Smooth muscle cell (in vitro differentiated cells): ENCODE data around the gene MORN1. TPM values are rescaled to one million over a fixed set of nuclear protein-coding genes. Genes with fewer than 3 reads are reported as not detected.

Experiments used
- DNase-seq: peaks from one replicate; lab custom pipeline; 2025; ENCODE audit not compliant: unreplicated experiment; lab: John Stamatoyannopoulos, UW
- H2AFZ ChIP-seq: fragments of 200-600 bp; sonication (generic); 2 replicates; pipeline ENCODE4 v1.6.0; 2016; ENCODE audit warnings: antibody characterized with exemption, low read depth, mild to moderate bottlenecking
- H3F3A ChIP-seq: fragments of 200-600 bp; sonication (generic); 2 replicates; pipeline ENCODE4 v1.6.0; 2017; ENCODE audit warnings: antibody characterized with exemption, low read depth
- H3K27ac ChIP-seq: fragments of 200-600 bp; sonication (generic); 2 replicates; pipeline ENCODE4 v1.5.1; 2016; ENCODE audit warnings: low read depth, mild to moderate bottlenecking
- H3K27me3 ChIP-seq: fragments of 200-600 bp; sonication (generic); 2 replicates; pipeline ENCODE4 v1.6.1; 2016; ENCODE audit warnings: low read depth, mild to moderate bottlenecking
- H3K36me3 ChIP-seq: fragments of 200-600 bp; sonication (generic); 2 replicates; pipeline ENCODE4 v1.5.1; 2016; ENCODE audit warnings: low read depth
- H3K4me1 ChIP-seq: fragments of 200-600 bp; sonication (generic); 2 replicates; pipeline ENCODE4 v1.5.1; 2016; ENCODE audit warnings: low read depth
- H3K4me2 ChIP-seq: fragments of 200-600 bp; sonication (generic); 2 replicates; pipeline ENCODE4 v1.6.0; 2016; ENCODE audit warnings: mild to moderate bottlenecking
- H3K4me3 ChIP-seq: fragments of 200-600 bp; sonication (generic); 2 replicates; pipeline ENCODE4 v1.5.1; 2016; ENCODE audit warnings: mild to moderate bottlenecking
- H3K79me2 ChIP-seq: fragments of 200-600 bp; sonication (generic); 2 replicates; pipeline ENCODE4 v1.6.0; 2016; ENCODE audit warnings: low read depth, mild to moderate bottlenecking
- H3K9ac ChIP-seq: fragments of 200-600 bp; sonication (generic); 2 replicates; pipeline ENCODE4 v1.6.0; 2016; ENCODE audit warnings: low read depth
- H3K9me3 ChIP-seq: fragments of 200-600 bp; sonication (generic); replicated peaks from 2 replicates; pipeline ENCODE4 v1.5.1; 2016; ENCODE audit warnings: low read depth
- H4K20me1 ChIP-seq: fragments of 200-600 bp; sonication (generic); 2 replicates; pipeline ENCODE4 v1.6.0; 2016; ENCODE audit warnings: low read depth
- WGBS: methylation state at CpG from one replicate; pipeline ENCODE4 v1.1.7; 2016; ENCODE audit warnings: low lambda C conversion rate; 5-methylcytosine and 5-hydroxymethylcytosine counted together
- polyA plus RNA-seq: library from polyadenylated mRNA; unstranded; fragments of >200 nt; fragmentation: Nextera tagmentation; extraction: Ambion mirVana; gene quantifications from 2 replicates; pipeline ENCODE4 v1.2.1, GENCODE V29; 2016
- total RNA-seq: library from RNA; depleted of rRNA; stranded (reverse); fragments of >200 nt; gene quantifications from 2 replicates; pipeline ENCODE4 v1.2.3, GENCODE V29; 2014
- TF ChIP-seq, protein P1 (sequence below): fragments of 200-600 bp; sonication (generic); IDR thresholded peaks from 2 replicates; pipeline ENCODE4 v1.5.1; 2017; ENCODE audit warnings: borderline replicate concordance, mild to moderate bottlenecking, antibody characterized with exemption; ENCODE audit not compliant: insufficient read depth, poor library complexity, severe bottlenecking

MORN1 gene
- total and polyA plus RNA-seq, 2 experiments from 2014 or later, result 4.9 to 6.2 TPM

DNA sequence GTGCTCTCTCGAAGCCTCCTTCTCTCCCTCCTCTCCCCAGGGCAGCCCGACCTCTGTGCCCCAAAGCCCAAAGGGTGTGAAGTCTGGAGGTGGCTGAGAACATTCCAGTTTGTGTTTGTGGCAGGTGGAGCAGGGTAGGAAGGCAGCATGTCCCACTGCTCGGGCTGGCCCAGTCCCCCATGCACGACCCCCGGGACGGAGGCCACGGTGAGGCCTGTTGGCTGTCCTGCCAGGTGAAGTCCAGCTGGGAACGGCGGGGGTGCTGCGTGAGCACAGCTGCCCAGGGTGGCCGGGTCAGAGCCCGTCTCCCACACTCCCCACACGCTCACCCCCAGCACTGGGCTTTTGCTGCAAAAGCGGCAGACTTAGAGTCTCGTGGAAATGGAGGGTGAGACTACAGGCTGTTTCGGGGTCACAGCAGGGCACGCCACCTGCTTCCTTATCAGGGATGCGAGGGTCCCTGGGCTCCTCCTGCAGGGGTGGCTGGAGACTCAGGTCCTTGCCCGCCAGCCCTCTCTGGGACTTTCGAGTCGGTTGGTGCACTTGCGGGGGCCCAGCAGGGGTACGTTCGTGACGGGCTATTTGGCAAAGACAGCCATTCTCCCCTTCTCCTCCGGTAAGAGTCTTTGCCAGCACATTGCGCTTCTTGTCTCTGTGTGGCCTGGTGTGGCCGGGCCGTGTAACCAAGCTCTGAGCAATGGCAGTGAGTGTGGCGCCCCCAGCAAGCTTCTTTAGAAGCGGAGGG lies 40.3 kb downstream of the MORN1 start:
- H4K20me1 ChIP-seq, result no peaks in the 10 kb centered on the region
- no peak overlapping the region for H3K9ac ChIP-seq
- TF ChIP-seq, protein P1, sequence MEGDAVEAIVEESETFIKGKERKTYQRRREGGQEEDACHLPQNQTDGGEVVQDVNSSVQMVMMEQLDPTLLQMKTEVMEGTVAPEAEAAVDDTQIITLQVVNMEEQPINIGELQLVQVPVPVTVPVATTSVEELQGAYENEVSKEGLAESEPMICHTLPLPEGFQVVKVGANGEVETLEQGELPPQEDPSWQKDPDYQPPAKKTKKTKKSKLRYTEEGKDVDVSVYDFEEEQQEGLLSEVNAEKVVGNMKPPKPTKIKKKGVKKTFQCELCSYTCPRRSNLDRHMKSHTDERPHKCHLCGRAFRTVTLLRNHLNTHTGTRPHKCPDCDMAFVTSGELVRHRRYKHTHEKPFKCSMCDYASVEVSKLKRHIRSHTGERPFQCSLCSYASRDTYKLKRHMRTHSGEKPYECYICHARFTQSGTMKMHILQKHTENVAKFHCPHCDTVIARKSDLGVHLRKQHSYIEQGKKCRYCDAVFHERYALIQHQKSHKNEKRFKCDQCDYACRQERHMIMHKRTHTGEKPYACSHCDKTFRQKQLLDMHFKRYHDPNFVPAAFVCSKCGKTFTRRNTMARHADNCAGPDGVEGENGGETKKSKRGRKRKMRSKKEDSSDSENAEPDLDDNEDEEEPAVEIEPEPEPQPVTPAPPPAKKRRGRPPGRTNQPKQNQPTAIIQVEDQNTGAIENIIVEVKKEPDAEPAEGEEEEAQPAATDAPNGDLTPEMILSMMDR, result no peak
- H3K4me3 ChIP-seq, result no peak overlapping the region
- no peaks in the 10 kb centered on the region for H3F3A ChIP-seq
- H3K27me3 ChIP-seq, result no peaks in the 10 kb centered on the region
- no peak overlapping the region for H2AFZ ChIP-seq
- WGBS, result 89% methylated on average over 31 of the region's 31 CpGs
- no peaks in the 10 kb centered on the region for H3K79me2 ChIP-seq
- no peak overlapping the region for H3K27ac ChIP-seq
- no peak overlapping the region for H3K4me2 ChIP-seq
- H3K36me3 ChIP-seq, result no peaks in the 10 kb centered on the region
- DNase-seq, result no peak
- no peaks in the 10 kb centered on the region for H3K9me3 ChIP-seq
- H3K4me1 ChIP-seq, result peaks cover 15% of the 10 kb centered on the region

DNA sequence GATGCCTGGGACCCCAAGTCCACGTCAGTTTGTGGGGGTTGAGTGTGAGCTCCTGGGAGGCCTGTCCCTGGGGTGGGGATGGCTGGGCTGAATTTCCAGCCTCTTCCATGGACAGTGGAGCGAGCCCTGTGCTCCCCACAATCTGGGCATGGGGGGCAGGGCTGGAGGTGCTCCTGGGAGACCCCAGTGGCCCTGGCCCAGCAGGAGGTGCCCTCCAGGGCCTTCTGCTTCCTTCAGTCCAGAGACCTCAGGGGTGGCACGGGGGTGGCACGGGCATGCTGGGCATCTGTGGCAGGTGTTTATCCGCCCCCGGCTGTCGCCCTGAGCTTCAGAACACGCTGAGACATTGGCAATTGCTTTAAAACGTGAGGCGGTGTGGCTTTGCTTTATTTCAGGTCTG lies 40.9 kb downstream of the MORN1 start:
- Histone ChIP-seq H3K27me3 (no peaks in the 10 kb centered on the region), H3K36me3 (no peaks in the 10 kb centered on the region), H3K27ac (no peak overlapping the region), H2AFZ (no peak overlapping the region), H3K4me3 (no peak overlapping the region), H4K20me1 (no peaks in the 10 kb centered on the region), H3K9me3 (no peaks in the 10 kb centered on the region), H3F3A (no peaks in the 10 kb centered on the region), H3K4me2 (no peak overlapping the region), H3K79me2 (no peaks in the 10 kb centered on the region), H3K9ac (no peak overlapping the region), H3K4me1 (peaks cover 15% of the 10 kb centered on the region)
- TF ChIP-seq, protein P1, result no peak
- WGBS, result 90% methylated on average over 10 of the region's 10 CpGs
- no peak for DNase-seq

DNA sequence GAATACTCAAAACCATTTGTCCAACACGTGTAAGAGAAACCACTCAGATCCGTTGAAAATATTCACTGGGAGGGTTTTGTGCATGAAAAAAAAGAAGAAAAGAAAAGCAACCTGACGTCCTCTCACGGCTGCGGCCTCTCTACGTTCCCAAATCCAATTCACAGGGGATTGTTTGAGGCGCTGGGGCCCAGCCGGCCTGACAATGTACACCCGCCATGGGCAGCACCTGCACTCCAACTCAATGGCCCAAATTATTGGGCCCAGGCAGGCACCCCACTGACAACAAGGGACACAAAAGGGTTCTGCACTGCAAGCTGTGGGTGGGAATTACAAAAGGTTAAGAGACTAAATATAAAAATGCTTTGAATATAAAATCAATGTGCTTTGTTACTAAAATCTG lies 41.5 kb downstream of the MORN1 start:
- Histone ChIP-seq H3K79me2 (no peaks in the 10 kb centered on the region), H3K36me3 (no peaks in the 10 kb centered on the region), H3K9me3 (no peaks in the 10 kb centered on the region), H3K27me3 (no peaks in the 10 kb centered on the region), H3F3A (no peaks in the 10 kb centered on the region), H3K4me3 (no peak overlapping the region), H3K4me2 (no peak overlapping the region), H3K9ac (no peak overlapping the region), H3K4me1 (peaks cover 15% of the 10 kb centered on the region), H2AFZ (no peak overlapping the region), H4K20me1 (no peaks in the 10 kb centered on the region), H3K27ac (no peak overlapping the region)
- DNase-seq, result no peak
- TF ChIP-seq, protein P1, result no peak
- 95% methylated on average over 9 of the region's 9 CpGs for WGBS
